ENCODE results near the gene DYNLRB1.

GRCh38 chr20:34541264-34541901, 25.2 kb downstream of the DYNLRB1 start:
- no peak for TF ChIP-seq CTCF (conservative IDR thresholded peaks at IDR 0.05; ENCODE audit: low read length)
- no peak for TF ChIP-seq EZH2phosphoT487 (IDR thresholded peaks at IDR 0.05; ENCODE audit: borderline replicate concordance)

Data from Loucy (cell line).